B cell (primary cell): ENCODE measurements around the gene INTS15. TPM values are rescaled to one million over a fixed set of nuclear protein-coding genes. Genes with fewer than 3 reads are reported as not detected.

ENCODE experiments used
- ATAC-seq: fragments of 200-7000 bp; cut with Tn5 transposase; one replicate; pipeline ENCODE4 v1.10.0; 2021; ENCODE audit warnings: low read depth, mild to moderate bottlenecking, moderate number of reproducible peaks, moderate library complexity
- CTCF ChIA-PET: fragments of 350-600 bp; sonication (Branson Sonifier 250); formaldehyde crosslinking; loops from one replicate; lab custom pipeline; 2021; ENCODE audit warnings: antibody characterized with exemption, inconsistent platforms; lab: Charles Lee
- POLR2A ChIA-PET: fragments of 350-600 bp; sonication (Branson Sonifier 250); formaldehyde crosslinking; loops from one replicate; lab custom pipeline; 2021; ENCODE audit warnings: antibody characterized with exemption; lab: Charles Lee
- DNase-seq: peaks from one replicate; pipeline ENCODE4 v3.0.0; 2013
- H2AFZ ChIP-seq: 2 replicates; pipeline ENCODE4 v1.6.1; 2012; ENCODE audit warnings: mild to moderate bottlenecking, low read depth, low read length; ENCODE audit not compliant: insufficient read depth, poor library complexity, severe bottlenecking
- H3K27ac ChIP-seq, 2 donors: 1 replicate in 1 of 2; 2 replicates in 1 of 2; pipeline ENCODE4 v1.5.1; 2012 to 2013; ENCODE audit warnings: low read length in 2 of 2, mild to moderate bottlenecking in 2 of 2, moderate library complexity in 1 of 2
- H3K27me3 ChIP-seq, 4 experiments: fragments of 200-600 bp in 1 of 4; sonication (generic) in 1 of 4; replicated peaks in 1 of 4; 1 replicate in 2 of 4; 2 replicates in 2 of 4; pipeline versions ENCODE4 v1.6.1 to v1.7.0; 2013 to 2016; ENCODE audit warnings: low read length in 3 of 4, mild to moderate bottlenecking in 2 of 4, mixed read lengths in 1 of 4, moderate library complexity in 1 of 4; ENCODE audit not compliant: insufficient read depth in 4 of 4, control insufficient read depth in 3 of 4; ENCODE audit errors: control extremely low read depth in 1 of 4
- H3K36me3 ChIP-seq, 2 experiments: replicated peaks in 1 of 2; 1 replicate in 1 of 2; 2 replicates in 1 of 2; pipeline versions ENCODE4 v1.6.1 to v1.7.1; 2013; ENCODE audit warnings: low read length in 1 of 2; ENCODE audit not compliant: insufficient read depth in 2 of 2, control insufficient read depth in 1 of 2; ENCODE audit errors: control extremely low read depth in 1 of 2, extremely low read depth in 1 of 2
- H3K4me1 ChIP-seq, 2 donors: fragments of 200-600 bp in 1 of 2; sonication (generic) in 1 of 2; 1 replicate in 1 of 2; 2 replicates in 1 of 2; pipeline versions ENCODE4 v1.5.1 to v1.6.1; 2013 to 2017; ENCODE audit warnings: low read length in 2 of 2; ENCODE audit not compliant: control insufficient read depth in 2 of 2, insufficient read depth in 2 of 2
- H3K4me2 ChIP-seq: replicated peaks from 2 replicates; pipeline ENCODE3; 2012; ENCODE audit warnings: mild to moderate bottlenecking, low read depth, low read length; ENCODE audit not compliant: poor library complexity, severe bottlenecking
- H3K4me3 ChIP-seq, 5 experiments: fragments of 200-600 bp in 1 of 5; sonication (generic) in 1 of 5; 1 replicate in 3 of 5; 2 replicates in 2 of 5; pipeline versions ENCODE4 v1.5.1 to v1.7.0; 2011 to 2016; ENCODE audit warnings: low read length in 4 of 5, mild to moderate bottlenecking in 4 of 5, low read depth in 2 of 5, control low read depth in 1 of 5, moderate library complexity in 1 of 5; ENCODE audit not compliant: insufficient read depth in 1 of 5; ENCODE audit errors: control extremely low read depth in 1 of 5, extremely low read depth in 1 of 5
- H3K79me2 ChIP-seq: fragments of 200-600 bp; sonication (generic); one replicate; pipeline ENCODE4 v1.6.0; 2016; ENCODE audit warnings: low read length; ENCODE audit not compliant: control insufficient read depth, insufficient read depth
- H3K9ac ChIP-seq: fragments of 200-600 bp; sonication (generic); 2 replicates; pipeline ENCODE4 v1.6.1; 2017; ENCODE audit warnings: mild to moderate bottlenecking, low read length, moderate library complexity
- H3K9me3 ChIP-seq, 3 donors: one replicate each; pipeline versions ENCODE4 v1.6.1 to v1.7.1; 2013; ENCODE audit warnings: low read length in 2 of 3; ENCODE audit not compliant: control insufficient read depth in 2 of 3, insufficient read depth in 1 of 3; ENCODE audit errors: control extremely low read depth in 1 of 3
- H4K20me1 ChIP-seq: 2 replicates; pipeline ENCODE4 v1.6.0; 2012; ENCODE audit warnings: mild to moderate bottlenecking, low read length; ENCODE audit not compliant: insufficient read depth, control insufficient read depth, poor library complexity, severe bottlenecking
- H3K27ac Mint-ChIP-seq: one replicate; pipeline ENCODE4 v1.8.0; 2021; ENCODE audit warnings: mixed read lengths
- H3K27me3 Mint-ChIP-seq: one replicate; pipeline ENCODE4 v1.8.0; 2021; ENCODE audit warnings: mixed read lengths
- H3K4me1 Mint-ChIP-seq: one replicate; pipeline ENCODE4 v1.8.0; 2021; ENCODE audit warnings: mixed read lengths
- H3K4me3 Mint-ChIP-seq: one replicate; pipeline ENCODE4 v1.8.0; 2021; ENCODE audit warnings: mixed read lengths
- H3K9me3 Mint-ChIP-seq: one replicate; pipeline ENCODE4 v1.8.0; 2022; ENCODE audit warnings: mixed read lengths; ENCODE audit not compliant: insufficient read depth
- CTCF ChIP-seq: fragments of 200-600 bp; IDR thresholded peaks from one replicate; pipeline ENCODE4 v1.8.0; 2022; ENCODE audit warnings: antibody characterized with exemption, mild to moderate bottlenecking
- EZH2 ChIP-seq: IDR thresholded peaks from 2 replicates; pipeline ENCODE4 v1.6.1; 2012; ENCODE audit warnings: borderline replicate concordance, low read depth, mild to moderate bottlenecking, moderate library complexity, low read length; ENCODE audit not compliant: insufficient read depth, poor library complexity, severe bottlenecking
- WGBS: methylation state at CpG from one replicate; pipeline ENCODE4 v1.1.5; 2013; ENCODE audit warnings: missing lambda C conversion rate; ENCODE audit not compliant: insufficient coverage; 5-methylcytosine and 5-hydroxymethylcytosine counted together
- intact Hi-C: fragments of 100-400 bp; cut with micrococcal nuclease; formaldehyde crosslinking; loops from one replicate; pipeline ENCODE4 v1.10.0; 2022
- polyA plus RNA-seq: library from polyadenylated mRNA; depleted of rRNA; stranded (reverse); fragments of >200 nt; gene quantifications from 2 replicates; pipeline ENCODE4 v1.2.3, GENCODE V29; 2012
- total RNA-seq, 2 donors: library from RNA; stranded (reverse); fragments of 120-200 nt in 1 of 2; gene quantifications; 1 replicate in 1 of 2; 2 replicates in 1 of 2; pipeline versions ENCODE4 v1.2.3 to v1.2.4, GENCODE V29; 2013 to 2022

The INTS15 gene
- total and polyA plus RNA-seq, 2 donors (not counting 1 experiment from before 2014, with no cell fraction given), result 57.1 to 63.2 TPM

DNA sequence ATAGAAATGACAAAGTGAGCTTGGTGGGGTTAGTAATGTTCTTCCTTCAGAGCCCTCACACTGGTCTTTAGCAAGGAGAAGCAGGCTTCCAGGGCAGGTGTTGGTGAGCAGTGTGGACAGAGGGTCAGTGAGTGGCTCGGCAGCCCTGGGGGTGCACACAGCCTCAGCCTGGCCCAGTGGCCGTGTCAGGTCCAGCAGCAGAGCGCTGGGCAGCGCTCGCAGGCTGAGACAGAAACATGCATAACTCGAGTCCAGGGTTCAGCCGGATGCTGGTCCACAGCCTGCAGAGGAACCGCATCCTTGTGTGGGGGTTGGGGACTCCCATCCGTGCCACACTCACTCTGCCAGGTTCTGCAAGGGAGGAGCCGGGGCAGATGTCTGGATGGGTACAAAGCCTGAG, 14.6 kb downstream of the INTS15 start:
- H3K27ac ChIP-seq, result no peak overlapping the region
- no peak overlapping the region for H3K4me3 Mint-ChIP-seq
- H2AFZ ChIP-seq, result no peak overlapping the region
- 98% methylated on average over 9 of the region's 10 CpGs for WGBS
- no peak overlapping the region for H3K27ac Mint-ChIP-seq
- peaks cover 13% of the 10 kb centered on the region for H4K20me1 ChIP-seq
- peaks cover 26% of the 10 kb centered on the region for H3K79me2 ChIP-seq
- H3K36me3 ChIP-seq, result peaks cover 1 to 57% of the 10 kb centered on the region in 2 experiments
- H3K4me3 ChIP-seq, result no peak overlapping the region
- no peak overlapping the region for H3K9ac ChIP-seq
- no peaks in the 10 kb centered on the region for H3K27me3 Mint-ChIP-seq
- H3K27me3 ChIP-seq, result no peaks in the 10 kb centered on the region
- no peak for DNase-seq
- H3K4me1 Mint-ChIP-seq, result no peaks in the 10 kb centered on the region
- ATAC-seq, result no peak
- H3K9me3 Mint-ChIP-seq, result no peaks in the 10 kb centered on the region
- ChIA-PET POLR2A (no interaction called here), CTCF (interaction anchor here (1.2 kb wide), 1 partner anchor 35 kb away, joined by 3 read pairs; no protein-coding TSS in a partner anchor)
- no peaks in the 10 kb centered on the region for H3K9me3 ChIP-seq
- no peaks in the 10 kb centered on the region for H3K4me1 ChIP-seq
- intact Hi-C loops, result no loop called here
- no peak overlapping the region for H3K4me2 ChIP-seq
- TF ChIP-seq CTCF (no peak), EZH2 (no peak)

GRCh38 chr7:6606866-6607583, 17.2 kb downstream of the INTS15 start:
- Histone ChIP-seq H3K79me2 (peaks cover 17% of the 10 kb centered on the region), H3K4me2 (no peak overlapping the region), H3K27ac (no peak overlapping the region), H3K9ac (no peak overlapping the region), H3K4me1 (no peaks in the 10 kb centered on the region), H2AFZ (no peak overlapping the region), H3K36me3 (peaks cover 1 to 37% of the 10 kb centered on the region in 2 experiments), H4K20me1 (peaks cover 9% of the 10 kb centered on the region), H3K9me3 (no peaks in the 10 kb centered on the region), H3K4me3 (no peak overlapping the region), H3K27me3 (no peaks in the 10 kb centered on the region)
- Mint-ChIP-seq H3K27me3 (no peaks in the 10 kb centered on the region), H3K27ac (no peak overlapping the region), H3K4me3 (no peak overlapping the region), H3K9me3 (no peaks in the 10 kb centered on the region), H3K4me1 (no peaks in the 10 kb centered on the region)
- ChIA-PET CTCF (no interaction called here), POLR2A (no interaction called here)
- intact Hi-C loops, result no loop called here
- no peak for DNase-seq
- 97% methylated on average over 36 of the region's 36 CpGs for WGBS
- TF ChIP-seq CTCF, result no peak
- TF ChIP-seq EZH2, result no peak
- no peak for ATAC-seq
